Suprapubic skin (tissue), 4 donors: ENCODE measurements around the gene NCR2. TPM values are rescaled to one million over a fixed set of nuclear protein-coding genes. Genes with fewer than 3 reads are reported as not detected.

Experiments used
- DNase-seq, 2 donors: peaks; one replicate each; pipeline ENCODE4 v3.0.0-alpha.2; 2019; ENCODE audit warnings: low spot score in 2 of 2
- H3K27ac ChIP-seq: fragments of 200-600 bp; sonication (generic); one replicate; pipeline ENCODE4 v1.5.1; 2019
- H3K27me3 ChIP-seq: fragments of 200-600 bp; sonication (generic); one replicate; pipeline ENCODE4 v1.5.1; 2019
- H3K36me3 ChIP-seq: fragments of 200-600 bp; sonication (generic); one replicate; pipeline ENCODE4 v1.5.1; 2019
- H3K4me1 ChIP-seq: fragments of 200-600 bp; sonication (generic); one replicate; pipeline ENCODE4 v1.5.1; 2019
- H3K4me3 ChIP-seq: fragments of 200-600 bp; sonication (generic); one replicate; pipeline ENCODE4 v1.5.1; 2019; ENCODE audit warnings: mild to moderate bottlenecking
- H3K9me3 ChIP-seq: fragments of 200-600 bp; sonication (generic); one replicate; pipeline ENCODE4 v1.5.1; 2019
- CTCF ChIP-seq, 2 donors: fragments of 200-600 bp in 1 of 2; fragments of 450-650 bp in 1 of 2; sonication (generic) in 1 of 2; IDR thresholded peaks; one replicate each; pipeline ENCODE4 v1.5.1; 2016 to 2019; ENCODE audit warnings: antibody characterized with exemption in 2 of 2, mild to moderate bottlenecking in 1 of 2, moderate library complexity in 1 of 2
- EP300 ChIP-seq: sonication (generic); formaldehyde crosslinking; IDR thresholded peaks from one replicate; pipeline ENCODE4 v1.6.1; 2017; ENCODE audit warnings: antibody characterized with exemption
- POLR2A ChIP-seq, 2 donors: fragments of 450-650 bp; IDR thresholded peaks; one replicate each; pipeline ENCODE4 v1.6.1; 2017; ENCODE audit warnings: antibody characterized with exemption in 2 of 2, mild to moderate bottlenecking in 2 of 2, moderate library complexity in 2 of 2
- POLR2AphosphoS5 ChIP-seq, 3 donors: sonication (generic); formaldehyde crosslinking; IDR thresholded peaks; one replicate each; pipeline ENCODE4 v1.6.1; 2017; ENCODE audit warnings: antibody characterized with exemption in 3 of 3
- WGBS: methylation state at CpG from one replicate; pipeline ENCODE4 v1.1.5; 2018; 5-methylcytosine and 5-hydroxymethylcytosine counted together
- total RNA-seq, 4 donors: library from RNA; depleted of rRNA; stranded (reverse); fragments of >200 nt; gene quantifications; one replicate each; pipeline ENCODE4 v1.1.0, GENCODE V29; 2016

The NCR2 gene
- not detected for total RNA-seq

GRCh38 chr6:41335296-41335695, at the start of gene NCR2:
Gene NCR2 (plus strand): TSS chr6:41335608. CDS start chr6:41335877, 269 bp downstream.
- Histone ChIP-seq H3K4me1 (no peaks in the 10 kb centered on the region), H3K27ac (no peak within 1 kb of the TSS), H3K4me3 (no peak within 1 kb of the TSS), H3K9me3 (no peaks in the 10 kb centered on the region), H3K27me3 (peaks cover 29% of the 10 kb centered on the region), H3K36me3 (no peaks in the 10 kb centered on the region)
- DNase-seq, result no peak
- TF ChIP-seq CTCF (IDR thresholded peaks at IDR 0.05) (no peak), POLR2AphosphoS5 (IDR thresholded peaks at IDR 0.05) (no peak), EP300 (no peak), POLR2A (IDR thresholded peaks at IDR 0.05) (no peak)
- WGBS, result 90% methylated on average over 2 of the region's 5 CpGs

- no peak within 1 kb of the TSS for H3K4me3 ChIP-seq
- no peaks in the 10 kb centered on the region for H3K36me3 ChIP-seq
- H3K27ac ChIP-seq, result no peak within 1 kb of the TSS
- H3K9me3 ChIP-seq, result no peaks in the 10 kb centered on the region
- H3K4me1 ChIP-seq, result no peaks in the 10 kb centered on the region
- 67% methylated on average over 8 of the region's 8 CpGs for WGBS
- DNase-seq, result peak in 1 of 2 donors; percentile 68
- H3K27me3 ChIP-seq, result peaks cover 24% of the 10 kb centered on the region
- no peak for TF ChIP-seq EP300
Observed at GRCh38 chr6:41286544-41287346, 48.7 kb upstream of the NCR2 start, which contains the start of gene TREM1. Gene TREM1 (minus strand): TSS chr6:41286682. CDS start chr6:41286655, 27 bp downstream.

- H3K27me3 ChIP-seq, result peaks cover 20% of the 10 kb centered on the region
- WGBS, result 49% methylated on average over 6 of the region's 6 CpGs
- DNase-seq, result no peak
Observed at GRCh38 chr6:41288030-41288753, 47.2 kb upstream of the NCR2 start.

GRCh38 chr6:41288754-41289129, 46.7 kb upstream of the NCR2 start:
- Histone ChIP-seq H3K27ac (no peak overlapping the region), H3K9me3 (no peaks in the 10 kb centered on the region), H3K4me1 (no peaks in the 10 kb centered on the region), H3K4me3 (no peak overlapping the region), H3K36me3 (no peaks in the 10 kb centered on the region), H3K27me3 (peaks cover 19% of the 10 kb centered on the region)
- no peak for TF ChIP-seq POLR2AphosphoS5 (IDR thresholded peaks at IDR 0.05)
- TF ChIP-seq POLR2A (IDR thresholded peaks at IDR 0.05), result no peak
- no peak for TF ChIP-seq CTCF (IDR thresholded peaks at IDR 0.05)
- TF ChIP-seq EP300, result no peak
- 71% methylated on average over 2 of the region's 2 CpGs for WGBS
- DNase-seq, result no peak

More at GRCh38 chr6:41288030-41288753, 47.2 kb upstream of the NCR2 start:
- no peaks in the 10 kb centered on the region for H3K36me3 ChIP-seq
- H3K4me1 ChIP-seq, result no peaks in the 10 kb centered on the region
- no peak overlapping the region for H3K27ac ChIP-seq
- H3K9me3 ChIP-seq, result no peaks in the 10 kb centered on the region
- no peak for TF ChIP-seq POLR2A (IDR thresholded peaks at IDR 0.05)
- no peak overlapping the region for H3K4me3 ChIP-seq

- Histone ChIP-seq H3K27ac (no peak overlapping the region), H3K36me3 (no peaks in the 10 kb centered on the region), H3K4me1 (no peaks in the 10 kb centered on the region), H3K27me3 (peaks cover 17% of the 10 kb centered on the region), H3K4me3 (no peak overlapping the region), H3K9me3 (no peaks in the 10 kb centered on the region)
- TF ChIP-seq CTCF (IDR thresholded peaks at IDR 0.05), result no peak
- TF ChIP-seq POLR2A (IDR thresholded peaks at IDR 0.05), result no peak
- no peak for TF ChIP-seq POLR2AphosphoS5 (IDR thresholded peaks at IDR 0.05)
- TF ChIP-seq EP300, result no peak
- no peak for DNase-seq
- 89% methylated on average over 4 of the region's 4 CpGs for WGBS
Observed at GRCh38 chr6:41289815-41290214, 45.6 kb upstream of the NCR2 start.

- H3K27ac ChIP-seq, result no peak overlapping the region
- peaks cover 15% of the 10 kb centered on the region for H3K27me3 ChIP-seq
- no peaks in the 10 kb centered on the region for H3K4me1 ChIP-seq
- no peaks in the 10 kb centered on the region for H3K9me3 ChIP-seq
- 20% methylated on average over 1 of the region's 1 CpG for WGBS
- DNase-seq, result no peak
- TF ChIP-seq CTCF (IDR thresholded peaks at IDR 0.05) (no peak), POLR2AphosphoS5 (IDR thresholded peaks at IDR 0.05) (no peak), EP300 (no peak), POLR2A (IDR thresholded peaks at IDR 0.05) (no peak)
- no peak overlapping the region for H3K4me3 ChIP-seq
- H3K36me3 ChIP-seq, result no peaks in the 10 kb centered on the region
Observed at GRCh38 chr6:41291717-41292116, 43.7 kb upstream of the NCR2 start.
